ENCODE data around the gene CD58. TPM values are rescaled to one million over a fixed set of nuclear protein-coding genes. Genes with fewer than 3 reads are reported as not detected.

The CD58 gene
- total RNA-seq, 4 donors from 2014 or later: 1.8 to 48.7 (median 32.7) TPM

- peaks cover 0 to 33% (median 8%) of the 10 kb centered on the region in 4 donors for H3K4me1 ChIP-seq
- no peaks in the 10 kb centered on the region for H3K9me3 ChIP-seq
- in situ Hi-C loops (cut with MboI; ENCODE audit: low pct_ligation_motif_present in 1 of 4, low pct_unique_long_range_greater_than_20kb in 1 of 4, low sequenced_read_pairs in 3 of 4): loop anchor here in 3 of 4 donors (10.0 to 25.0 kb wide), 4 partner anchors 110 to 360 kb away; partner anchors contain the start of gene ATP1A1 (in 2 of the 3)
- no peak overlapping the region for H3K27ac ChIP-seq
- 89 to 100% methylated on average over 2 to 12 of the region's 12 CpGs for WGBS, 2 donors (ENCODE audit: low coverage in 1 of 2)
- intact Hi-C loops (cut with DNase I; ENCODE audit: low total_unique reads): no loop called here
- TF ChIP-seq, protein P1, sequence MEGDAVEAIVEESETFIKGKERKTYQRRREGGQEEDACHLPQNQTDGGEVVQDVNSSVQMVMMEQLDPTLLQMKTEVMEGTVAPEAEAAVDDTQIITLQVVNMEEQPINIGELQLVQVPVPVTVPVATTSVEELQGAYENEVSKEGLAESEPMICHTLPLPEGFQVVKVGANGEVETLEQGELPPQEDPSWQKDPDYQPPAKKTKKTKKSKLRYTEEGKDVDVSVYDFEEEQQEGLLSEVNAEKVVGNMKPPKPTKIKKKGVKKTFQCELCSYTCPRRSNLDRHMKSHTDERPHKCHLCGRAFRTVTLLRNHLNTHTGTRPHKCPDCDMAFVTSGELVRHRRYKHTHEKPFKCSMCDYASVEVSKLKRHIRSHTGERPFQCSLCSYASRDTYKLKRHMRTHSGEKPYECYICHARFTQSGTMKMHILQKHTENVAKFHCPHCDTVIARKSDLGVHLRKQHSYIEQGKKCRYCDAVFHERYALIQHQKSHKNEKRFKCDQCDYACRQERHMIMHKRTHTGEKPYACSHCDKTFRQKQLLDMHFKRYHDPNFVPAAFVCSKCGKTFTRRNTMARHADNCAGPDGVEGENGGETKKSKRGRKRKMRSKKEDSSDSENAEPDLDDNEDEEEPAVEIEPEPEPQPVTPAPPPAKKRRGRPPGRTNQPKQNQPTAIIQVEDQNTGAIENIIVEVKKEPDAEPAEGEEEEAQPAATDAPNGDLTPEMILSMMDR (IDR thresholded peaks at IDR 0.05): no peak
- TF ChIP-seq POLR2AphosphoS5 (IDR thresholded peaks at IDR 0.05) (no peak), POLR2A (IDR thresholded peaks at IDR 0.05) (no peak), EP300 (IDR thresholded peaks at IDR 0.05; ENCODE audit: low read depth) (no peak)
- no peaks in the 10 kb centered on the region for H3K27me3 ChIP-seq
- H3K4me3 ChIP-seq: no peak overlapping the region
- no peak for DNase-seq
- no peaks in the 10 kb centered on the region for H3K36me3 ChIP-seq
Observed at GRCh38 chr1:116494353-116494692, 76.5 kb downstream of the CD58 start.

DNA sequence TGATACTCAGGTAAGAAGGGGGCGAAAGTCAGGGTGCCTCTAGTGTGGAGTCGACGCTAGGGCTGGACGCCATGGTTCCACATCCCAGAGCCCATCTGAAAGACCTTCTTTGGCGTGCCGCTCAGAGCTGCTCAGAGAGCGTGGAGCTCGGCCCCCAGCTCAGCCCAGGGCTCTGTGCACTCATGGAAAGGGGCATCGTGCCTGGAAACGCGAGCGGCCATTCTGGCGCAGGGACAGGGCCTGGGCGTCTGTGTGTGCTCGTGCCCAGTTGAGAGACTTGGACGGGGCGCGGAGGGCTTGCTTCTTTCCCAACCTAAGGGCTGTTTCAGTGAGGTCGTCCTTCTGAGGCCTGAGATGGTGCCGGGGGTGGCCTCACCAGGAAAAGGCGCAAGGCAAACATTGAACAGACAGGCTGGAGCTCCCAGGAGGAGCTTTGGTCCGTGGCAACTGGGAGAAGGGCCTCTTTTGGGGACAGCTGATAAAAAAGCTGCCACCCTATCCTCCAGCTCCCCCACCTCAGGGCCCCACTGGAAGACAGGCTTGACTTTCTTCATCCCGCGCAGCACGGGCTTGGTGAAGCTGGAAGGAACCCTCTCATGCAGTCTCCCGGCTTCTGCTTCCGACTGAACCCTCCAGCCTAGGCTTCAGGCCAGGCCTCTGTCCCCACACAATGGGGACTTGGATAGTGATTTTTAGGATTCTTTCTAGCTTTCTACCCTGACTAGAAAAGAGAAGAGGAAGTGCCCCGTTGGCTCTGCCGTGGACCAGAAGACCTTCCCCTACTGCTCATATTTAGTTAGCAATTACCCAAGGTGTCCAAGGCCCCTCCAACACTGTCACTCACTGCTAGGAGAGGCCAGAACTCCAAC lies 77.1 kb downstream of the CD58 start:
- H3K4me1 ChIP-seq: peaks cover 0 to 33% (median 12%) of the 10 kb centered on the region in 4 donors
- H3K36me3 ChIP-seq: no peaks in the 10 kb centered on the region
- 60 to 96% methylated on average over 2 to 29 of the region's 29 CpGs for WGBS, 2 donors (ENCODE audit: low coverage in 1 of 2)
- in situ Hi-C loops (cut with MboI; ENCODE audit: low pct_ligation_motif_present in 1 of 4, low pct_unique_long_range_greater_than_20kb in 1 of 4, low sequenced_read_pairs in 3 of 4): loop anchor here in 3 of 4 donors (10.0 to 25.0 kb wide), 4 partner anchors 109 to 359 kb away; partner anchors contain the start of gene ATP1A1 (in 2 of the 3)
- intact Hi-C loops (cut with DNase I; ENCODE audit: low total_unique reads): no loop called here
- no peaks in the 10 kb centered on the region for H3K27me3 ChIP-seq
- no peak overlapping the region for H3K27ac ChIP-seq
- no peak for DNase-seq
- TF ChIP-seq POLR2A (IDR thresholded peaks at IDR 0.05): no peak
- TF ChIP-seq EP300 (IDR thresholded peaks at IDR 0.05; ENCODE audit: low read depth): no peak
- no peak overlapping the region for H3K4me3 ChIP-seq
- H3K9me3 ChIP-seq: no peaks in the 10 kb centered on the region

DNA sequence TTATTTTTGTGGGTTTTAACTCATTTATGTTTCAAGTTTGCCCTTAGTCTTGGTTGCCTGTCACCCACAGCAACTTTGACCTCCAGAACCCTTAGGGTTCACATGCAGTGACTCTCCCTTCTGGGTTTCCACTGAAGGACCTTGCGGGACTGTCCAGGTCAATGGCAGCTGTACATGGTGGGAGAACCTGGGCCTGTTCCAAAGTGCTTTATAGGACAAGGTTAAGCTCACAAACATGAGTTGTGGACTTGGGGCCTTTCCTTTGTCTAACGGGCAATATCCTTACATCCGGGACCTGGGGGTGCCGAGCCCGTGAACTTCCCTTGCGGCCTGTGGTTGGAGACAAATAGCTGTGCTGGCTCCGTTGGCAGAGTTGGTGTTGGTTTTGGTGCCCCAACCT lies 77.8 kb downstream of the CD58 start:
- TF ChIP-seq, protein P1 (IDR thresholded peaks at IDR 0.05): no peak
- TF ChIP-seq POLR2A (IDR thresholded peaks at IDR 0.05) (no peak), EP300 (IDR thresholded peaks at IDR 0.05; ENCODE audit: low read depth) (no peak), POLR2AphosphoS5 (IDR thresholded peaks at IDR 0.05) (no peak)
- Histone ChIP-seq H3K4me1 (peaks cover 0 to 28% (median 14%) of the 10 kb centered on the region in 4 donors), H3K27ac (no peak overlapping the region), H3K9me3 (no peaks in the 10 kb centered on the region), H3K36me3 (no peaks in the 10 kb centered on the region), H3K4me3 (no peak overlapping the region), H3K27me3 (no peaks in the 10 kb centered on the region)
- in situ Hi-C loops (cut with MboI; ENCODE audit: low pct_ligation_motif_present in 1 of 4, low pct_unique_long_range_greater_than_20kb in 1 of 4, low sequenced_read_pairs in 3 of 4): loop anchor here in 3 of 4 donors (10.0 to 25.0 kb wide), 4 partner anchors 108 to 358 kb away; partner anchors contain the start of gene ATP1A1 (in 2 of the 3)
- DNase-seq: no peak
- WGBS, 2 donors (ENCODE audit: low coverage in 1 of 2): 96 to 100% methylated on average over 7 of the region's 7 CpGs
- intact Hi-C loops (cut with DNase I; ENCODE audit: low total_unique reads): no loop called here

- TF ChIP-seq, protein P1 (IDR thresholded peaks at IDR 0.05): no peak
- TF ChIP-seq POLR2A (IDR thresholded peaks at IDR 0.05) (no peak), EP300 (IDR thresholded peaks at IDR 0.05; ENCODE audit: low read depth) (no peak), POLR2AphosphoS5 (IDR thresholded peaks at IDR 0.05) (no peak)
- no peaks in the 10 kb centered on the region for H3K27me3 ChIP-seq
- no peaks in the 10 kb centered on the region for H3K36me3 ChIP-seq
- in situ Hi-C loops (cut with MboI; ENCODE audit: low pct_ligation_motif_present in 1 of 4, low pct_unique_long_range_greater_than_20kb in 1 of 4, low sequenced_read_pairs in 3 of 4) (loop anchor here in 3 of 4 donors (10.0 to 25.0 kb wide), 4 partner anchors 108 to 358 kb away; partner anchors contain the start of gene ATP1A1 (in 2 of the 3)), intact Hi-C loops (cut with DNase I; ENCODE audit: low total_unique reads) (no loop called here)
- WGBS, 2 donors (ENCODE audit: low coverage in 1 of 2): 66 to 71% methylated on average over 4 of the region's 4 CpGs
- H3K4me1 ChIP-seq: peaks cover 0 to 28% (median 14%) of the 10 kb centered on the region in 4 donors
- H3K9me3 ChIP-seq: no peaks in the 10 kb centered on the region
- H3K27ac ChIP-seq: no peak overlapping the region
- no peak overlapping the region for H3K4me3 ChIP-seq
- DNase-seq: no peak
Observed at GRCh38 chr1:116492358-116492811, 78.4 kb downstream of the CD58 start.

Measured in transverse colon (tissue), 4 donors.